PC-3 (cell line): ENCODE data around the gene KPNA2. TPM values are rescaled to one million over a fixed set of nuclear protein-coding genes. Genes with fewer than 3 reads are reported as not detected.
"Not testable (repeated sequence)": the region's sequence is repeated elsewhere in the genome, so short reads cannot be mapped to it uniquely, and the experiment has no call there.

Experiments used
- ATAC-seq: fragments of 200-7000 bp; cut with Tn5 transposase; 2 replicates; pipeline ENCODE4 v1.9.1; 2020; ENCODE audit warnings: mild to moderate bottlenecking, moderate library complexity
- BruUV-seq: library from RNA; stranded (reverse); fragments of 400-500 nt; replicated peaks from 2 replicates; lab custom pipeline; 2021; lab: Mats Ljungman, UMichigan
- CTCF ChIA-PET: fragments of 300-600 bp; sonication (Branson Sonifier 250); formaldehyde crosslinking; loops from one replicate; lab custom pipeline; 2022; ENCODE audit warnings: antibody characterized with exemption; lab: Charles Lee
- POLR2A ChIA-PET: fragments of 300-600 bp; sonication (Branson Sonifier 250); formaldehyde crosslinking; loops from one replicate; lab custom pipeline; 2022; ENCODE audit warnings: antibody characterized with exemption; ENCODE audit not compliant: unreplicated experiment; lab: Charles Lee
- DNase-seq: peaks from one replicate; pipeline ENCODE4 v3.0.0-alpha.2; 2015
- H2AFZ ChIP-seq: fragments of 300-600 bp; sonication (generic); 2 replicates; pipeline ENCODE4 v1.6.0; 2016; ENCODE audit warnings: antibody characterized with exemption, low read length
- H3F3A ChIP-seq: fragments of 300-600 bp; sonication (generic); one replicate; pipeline ENCODE4 v1.6.0; 2017; ENCODE audit warnings: antibody characterized with exemption, low read length, control low read depth, mild to moderate bottlenecking; ENCODE audit not compliant: unreplicated experiment
- H3K27ac ChIP-seq: fragments of 300-600 bp; sonication (generic); 2 replicates; pipeline ENCODE4 v1.5.1; 2016; ENCODE audit warnings: mild to moderate bottlenecking, low read length
- H3K27me3 ChIP-seq: fragments of 300-600 bp; sonication (generic); 2 replicates; pipeline ENCODE4 v1.6.1; 2016; ENCODE audit warnings: low read length, mixed read lengths
- H3K36me3 ChIP-seq: fragments of 300-600 bp; sonication (generic); 2 replicates; pipeline ENCODE4 v1.6.1; 2016; ENCODE audit warnings: low read depth, mixed run types, low read length, mixed read lengths
- H3K4me1 ChIP-seq: fragments of 300-600 bp; sonication (generic); 2 replicates; pipeline ENCODE4 v1.5.1; 2016; ENCODE audit warnings: low read length; ENCODE audit not compliant: insufficient read depth
- H3K4me2 ChIP-seq: fragments of 300-600 bp; sonication (generic); 2 replicates; pipeline ENCODE4 v1.6.0; 2016; ENCODE audit warnings: low read length
- H3K4me3 ChIP-seq: fragments of 300-600 bp; sonication (generic); 2 replicates; pipeline ENCODE4 v1.5.1; 2016; ENCODE audit warnings: mild to moderate bottlenecking, low read length, mixed read lengths
- H3K79me2 ChIP-seq: fragments of 300-600 bp; sonication (generic); 2 replicates; pipeline ENCODE4 v1.6.1; 2017; ENCODE audit warnings: low read length, mixed read lengths
- H3K9ac ChIP-seq: fragments of 300-600 bp; sonication (generic); 2 replicates; pipeline ENCODE4 v1.6.0; 2016; ENCODE audit warnings: mild to moderate bottlenecking, low read length
- H3K9me2 ChIP-seq: fragments of 300-600 bp; sonication (generic); replicated peaks from 2 replicates; pipeline ENCODE4 v1.6.1; 2016; ENCODE audit warnings: mixed run types, low read length, mixed read lengths
- H3K9me3 ChIP-seq: fragments of 300-600 bp; sonication (generic); 2 replicates; pipeline ENCODE4 v1.6.1; 2016; ENCODE audit warnings: low read length, mixed read lengths
- H4K20me1 ChIP-seq: fragments of 300-600 bp; sonication (generic); 2 replicates; pipeline ENCODE4 v1.6.1; 2016; ENCODE audit warnings: low read length, mixed read lengths
- EZH2 ChIP-seq: fragments of 300-600 bp; sonication (generic); IDR thresholded peaks from one replicate; pipeline ENCODE4 v1.6.1; 2017; ENCODE audit warnings: antibody characterized with exemption, mild to moderate bottlenecking, low read length; ENCODE audit not compliant: unreplicated experiment
- EZH2phosphoT487 ChIP-seq: fragments of 300-600 bp; sonication (generic); IDR thresholded peaks from 2 replicates; pipeline ENCODE4 v1.6.1; 2018; ENCODE audit warnings: mild to moderate bottlenecking, antibody characterized with exemption, low read length, borderline replicate concordance
- intact Hi-C: fragments of 100-400 bp; cut with micrococcal nuclease; formaldehyde crosslinking; loops from 2 replicates; pipeline ENCODE4 v1.9.0; 2023
- total RNA-seq: library from RNA; depleted of rRNA; stranded (reverse); fragments of >200 nt; gene quantifications from 2 replicates; pipeline ENCODE4 v1.2.3, GENCODE V29; 2014
- TF ChIP-seq, protein P1 (sequence below): fragments of 300-600 bp; sonication (generic); conservative IDR thresholded peaks from 2 replicates; pipeline ENCODE4 v1.5.1; 2017; ENCODE audit warnings: antibody characterized with exemption, low read depth, mild to moderate bottlenecking, low read length

The KPNA2 gene
- total RNA-seq, 1 experiment from 2014 or later, result 288 TPM

DNA sequence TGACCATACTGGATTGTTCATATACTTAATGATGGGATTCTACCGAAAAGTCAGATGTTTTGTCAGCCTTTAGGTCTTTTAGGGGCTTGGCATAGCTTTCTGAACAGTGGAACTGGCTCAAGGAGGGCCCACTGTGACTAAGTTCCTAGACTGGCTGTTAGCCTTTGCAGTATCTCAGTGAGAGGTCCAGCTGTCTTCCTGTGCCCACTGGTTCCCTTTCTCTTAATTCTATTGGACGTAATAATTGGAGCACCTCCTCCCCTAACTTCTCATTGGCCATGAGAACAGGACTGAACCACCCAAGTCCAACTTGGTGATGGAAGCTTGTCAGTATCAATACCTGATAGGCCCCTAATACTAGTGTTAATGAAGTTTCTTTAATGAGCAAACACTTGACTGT lies 13.5 kb downstream of the KPNA2 start:
- no peaks in the 10 kb centered on the region for H3K4me1 ChIP-seq
- H3K9me3 ChIP-seq, result no peaks in the 10 kb centered on the region
- H3K36me3 ChIP-seq, result peaks cover 35% of the 10 kb centered on the region
- H3K4me3 ChIP-seq, result no peak overlapping the region
- ChIA-PET POLR2A (no interaction called here), CTCF (no interaction called here)
- ATAC-seq (peak; percentile 60), DNase-seq (peak; percentile 40)
- H3F3A ChIP-seq, result peaks cover 28% of the 10 kb centered on the region
- no peak overlapping the region for H3K9ac ChIP-seq
- H2AFZ ChIP-seq, result no peak overlapping the region
- H4K20me1 ChIP-seq, result peaks cover 25% of the 10 kb centered on the region
- H3K27me3 ChIP-seq, result no peaks in the 10 kb centered on the region
- BruUV-seq, result no TSS peak
- H3K9me2 ChIP-seq, result no peaks in the 10 kb centered on the region
- H3K27ac ChIP-seq, result no peak overlapping the region
- no peak overlapping the region for H3K4me2 ChIP-seq
- TF ChIP-seq EZH2phosphoT487, result no peak
- intact Hi-C loops, result no loop called here
- no peaks in the 10 kb centered on the region for H3K79me2 ChIP-seq

DNA sequence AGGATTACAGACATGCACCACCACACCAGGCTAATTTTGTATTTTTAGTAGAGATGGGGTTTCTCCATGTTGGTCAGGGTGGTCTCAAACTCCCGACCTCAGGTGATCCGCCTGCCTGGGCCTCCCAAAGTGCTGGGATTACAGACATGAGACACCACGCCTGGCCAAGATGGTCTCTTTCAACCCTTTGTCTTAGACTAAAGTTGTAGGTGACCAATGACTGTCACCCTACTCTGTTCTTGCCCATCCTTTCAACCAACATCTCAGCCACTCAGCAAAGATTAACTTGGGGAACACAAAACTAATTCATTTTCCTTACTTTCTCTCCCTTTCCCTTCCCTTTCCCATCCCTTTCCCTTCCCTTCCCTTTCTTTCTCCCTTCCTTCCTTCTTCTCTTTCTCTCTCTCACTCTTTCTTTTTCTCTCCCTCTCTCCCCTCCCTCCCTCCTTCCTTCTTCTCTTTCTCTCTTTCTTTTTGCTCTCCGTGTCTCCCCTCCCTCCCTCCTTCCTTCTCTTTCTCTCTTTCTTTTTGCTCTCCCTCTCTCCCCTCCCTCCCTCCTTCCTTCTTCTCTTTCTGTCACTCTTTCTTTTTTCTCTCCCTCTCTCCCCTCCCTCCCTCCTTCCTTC lies 14.4 kb downstream of the KPNA2 start:
- H3K79me2 ChIP-seq, CTCF ChIA-PET, H3K9me2 ChIP-seq, H3K27ac ChIP-seq, H3K9ac ChIP-seq, DNase-seq, ATAC-seq, BruUV-seq, H3K4me2 ChIP-seq, intact Hi-C loops, H3K9me3 ChIP-seq, POLR2A ChIA-PET, H3K4me3 ChIP-seq, H3K27me3 ChIP-seq, H2AFZ ChIP-seq, H3K4me1 ChIP-seq: not testable (repeated sequence)
- Histone ChIP-seq H3K36me3 (peaks cover 26% of the 10 kb centered on the region), H3F3A (peaks cover 27% of the 10 kb centered on the region), H4K20me1 (peaks cover 18% of the 10 kb centered on the region)

DNA sequence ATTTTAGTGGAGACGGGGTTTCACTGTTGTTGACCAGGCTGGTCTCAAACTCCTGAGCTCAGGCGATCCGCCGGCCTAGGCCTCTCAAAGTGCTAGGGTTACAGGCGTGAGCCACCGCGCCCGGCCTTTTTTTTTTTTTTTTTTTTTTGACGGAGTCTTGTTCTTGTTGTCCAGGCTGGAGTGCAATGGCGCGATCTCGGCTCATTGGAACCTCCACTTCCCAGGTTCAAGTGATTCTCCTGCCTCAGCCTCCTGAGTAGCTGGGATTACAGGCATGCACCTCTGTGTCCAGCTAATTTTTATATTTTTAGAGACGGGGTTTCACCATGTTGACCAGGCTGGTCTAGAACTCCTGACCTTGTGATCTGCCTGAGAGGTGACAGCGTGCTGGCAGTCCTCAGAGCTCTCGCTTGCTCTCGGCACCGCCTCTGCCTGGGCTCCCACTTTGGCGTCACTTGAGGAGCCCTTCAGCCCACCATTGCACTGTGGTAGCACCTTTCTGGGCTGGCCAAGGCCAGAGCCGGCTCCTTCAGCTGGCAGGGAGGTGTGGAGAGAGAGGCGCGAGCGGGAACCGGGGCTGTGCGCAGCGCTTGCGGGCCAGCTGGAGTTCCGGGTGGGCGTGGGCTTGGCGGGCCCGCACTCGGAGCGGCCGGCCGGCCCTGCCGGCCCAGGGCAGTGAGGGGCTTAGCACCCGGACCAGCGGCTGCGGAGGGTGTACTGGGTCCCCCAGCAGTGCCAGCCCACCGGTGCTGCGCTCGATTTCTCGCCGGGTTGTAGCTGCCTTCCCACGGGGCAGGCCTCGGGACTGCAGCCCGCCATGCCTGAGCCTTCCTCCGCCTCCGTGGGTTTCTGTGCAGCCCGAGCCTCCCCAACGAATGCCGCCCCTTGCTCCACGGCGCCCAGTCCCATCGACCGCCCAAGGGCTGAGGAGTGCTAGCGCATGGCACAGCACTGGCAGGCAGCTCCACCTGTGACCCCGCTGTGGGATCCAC lies 16.1 kb downstream of the KPNA2 start:
- POLR2A ChIA-PET, H3K36me3 ChIP-seq, intact Hi-C loops, H3K79me2 ChIP-seq, H3K4me2 ChIP-seq, H3K9ac ChIP-seq, BruUV-seq, H3K9me3 ChIP-seq, H3K4me1 ChIP-seq, H3K27ac ChIP-seq, DNase-seq, CTCF ChIA-PET, ATAC-seq, H3K27me3 ChIP-seq, H3K4me3 ChIP-seq, H2AFZ ChIP-seq, H3K9me2 ChIP-seq, H4K20me1 ChIP-seq: not testable (repeated sequence)
- peaks cover 14% of the 10 kb centered on the region for H3F3A ChIP-seq

DNA sequence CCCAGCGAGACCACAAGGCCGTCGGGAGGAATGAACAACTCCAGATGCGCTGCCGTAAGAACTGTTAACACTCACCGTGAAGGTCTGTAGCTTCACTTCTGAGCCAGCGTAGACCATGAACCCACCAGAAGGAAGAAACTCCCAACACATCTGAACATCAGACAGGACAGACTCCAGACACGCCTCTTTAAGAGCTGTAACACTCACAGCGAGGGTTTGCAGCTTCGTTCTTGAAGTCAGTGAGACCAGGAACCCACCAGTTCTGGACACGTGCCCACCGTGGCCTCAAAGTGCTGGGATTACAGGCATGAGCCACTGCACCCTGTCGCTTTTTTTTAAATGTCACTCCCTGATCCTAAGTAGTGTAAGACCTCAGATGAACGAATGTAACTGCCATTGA lies 17.3 kb downstream of the KPNA2 start:
- Histone ChIP-seq H2AFZ (no peak overlapping the region), H3K9ac (no peak overlapping the region), H3K4me1 (no peaks in the 10 kb centered on the region), H3K4me2 (no peak overlapping the region), H3F3A (peaks cover 3% of the 10 kb centered on the region), H3K9me2 (no peaks in the 10 kb centered on the region), H3K79me2 (no peaks in the 10 kb centered on the region), H3K36me3 (no peaks in the 10 kb centered on the region; the same call in 1 of the 2 replicates), H3K27ac (no peak overlapping the region), H3K9me3 (no peaks in the 10 kb centered on the region), H3K27me3 (no peaks in the 10 kb centered on the region), H4K20me1 (peaks cover 3% of the 10 kb centered on the region; the same call in 1 of the 2 replicates), H3K4me3 (no peak overlapping the region)
- ChIA-PET CTCF (no interaction called here), POLR2A (no interaction called here)
- ATAC-seq (no peak), DNase-seq (no peak)
- BruUV-seq, result no TSS peak
- intact Hi-C loops, result no loop called here
- TF ChIP-seq, protein P1, sequence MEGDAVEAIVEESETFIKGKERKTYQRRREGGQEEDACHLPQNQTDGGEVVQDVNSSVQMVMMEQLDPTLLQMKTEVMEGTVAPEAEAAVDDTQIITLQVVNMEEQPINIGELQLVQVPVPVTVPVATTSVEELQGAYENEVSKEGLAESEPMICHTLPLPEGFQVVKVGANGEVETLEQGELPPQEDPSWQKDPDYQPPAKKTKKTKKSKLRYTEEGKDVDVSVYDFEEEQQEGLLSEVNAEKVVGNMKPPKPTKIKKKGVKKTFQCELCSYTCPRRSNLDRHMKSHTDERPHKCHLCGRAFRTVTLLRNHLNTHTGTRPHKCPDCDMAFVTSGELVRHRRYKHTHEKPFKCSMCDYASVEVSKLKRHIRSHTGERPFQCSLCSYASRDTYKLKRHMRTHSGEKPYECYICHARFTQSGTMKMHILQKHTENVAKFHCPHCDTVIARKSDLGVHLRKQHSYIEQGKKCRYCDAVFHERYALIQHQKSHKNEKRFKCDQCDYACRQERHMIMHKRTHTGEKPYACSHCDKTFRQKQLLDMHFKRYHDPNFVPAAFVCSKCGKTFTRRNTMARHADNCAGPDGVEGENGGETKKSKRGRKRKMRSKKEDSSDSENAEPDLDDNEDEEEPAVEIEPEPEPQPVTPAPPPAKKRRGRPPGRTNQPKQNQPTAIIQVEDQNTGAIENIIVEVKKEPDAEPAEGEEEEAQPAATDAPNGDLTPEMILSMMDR, result no peak
- no peak for TF ChIP-seq EZH2
- TF ChIP-seq EZH2phosphoT487, result no peak
